KMS-11 (cell line): ENCODE data around the gene SLC2A10.

Experiments used
- H2AFZ ChIP-seq: fragments of 200-600 bp; sonication (generic); 2 replicates; pipeline ENCODE4 v1.6.1; 2016; ENCODE audit warnings: antibody characterized with exemption, mixed run types, low read depth
- H3K27ac ChIP-seq: fragments of 200-600 bp; sonication (generic); 2 replicates; pipeline ENCODE4 v1.6.1; 2016; ENCODE audit warnings: mild to moderate bottlenecking, mixed run types
- H3K27me3 ChIP-seq: fragments of 200-600 bp; sonication (generic); 2 replicates; pipeline ENCODE4 v1.6.1; 2017; ENCODE audit warnings: mild to moderate bottlenecking, low read depth, mixed run types, moderate library complexity; ENCODE audit not compliant: insufficient read depth
- H3K36me3 ChIP-seq: fragments of 200-600 bp; sonication (generic); 2 replicates; pipeline ENCODE4 v1.6.1; 2017; ENCODE audit warnings: mild to moderate bottlenecking, mixed run types; ENCODE audit not compliant: insufficient read depth
- H3K4me1 ChIP-seq: fragments of 200-600 bp; sonication (generic); 2 replicates; pipeline ENCODE4 v1.6.1; 2016; ENCODE audit warnings: mild to moderate bottlenecking, low read depth, mixed run types; ENCODE audit not compliant: poor library complexity, severe bottlenecking
- H3K4me2 ChIP-seq: fragments of 200-600 bp; sonication (generic); 2 replicates; pipeline ENCODE4 v1.7.0; 2016; ENCODE audit warnings: mild to moderate bottlenecking, mixed run types
- H3K4me3 ChIP-seq: fragments of 200-600 bp; sonication (generic); IDR thresholded peaks from 2 replicates; pipeline ENCODE4 v1.6.1; 2017; ENCODE audit warnings: low read depth, low read length, mixed read lengths; ENCODE audit not compliant: insufficient read depth
- H3K79me2 ChIP-seq: fragments of 200-600 bp; sonication (generic); 2 replicates; pipeline ENCODE4 v1.6.1; 2016; ENCODE audit warnings: low read depth, mixed run types; ENCODE audit not compliant: insufficient read depth
- H3K9ac ChIP-seq: fragments of 200-600 bp; sonication (generic); 2 replicates; pipeline ENCODE4 v1.6.1; 2016; ENCODE audit warnings: mild to moderate bottlenecking, mixed run types
- H4K20me1 ChIP-seq: fragments of 200-600 bp; sonication (generic); 2 replicates; pipeline ENCODE4 v1.6.1; 2016; ENCODE audit warnings: mild to moderate bottlenecking, mixed run types; ENCODE audit not compliant: insufficient read depth
- CTCF ChIP-seq: fragments of 200-600 bp; sonication (generic); conservative IDR thresholded peaks from 2 replicates; pipeline ENCODE4 v1.6.1; 2017; ENCODE audit warnings: low read depth, mild to moderate bottlenecking, antibody characterized with exemption, low read length, moderate library complexity, mixed read lengths

The SLC2A10 gene

GRCh38 chr20:46681032-46681854 is 28.2 kb upstream of the SLC2A10 start:
- Histone ChIP-seq H3K9ac (no peak overlapping the region), H3K4me1 (no peaks in the 10 kb centered on the region), H3K4me2 (no peak overlapping the region), H4K20me1 (no peaks in the 10 kb centered on the region), H2AFZ (no peak overlapping the region), H3K36me3 (no peaks in the 10 kb centered on the region; the same call in 1 of the 2 replicates), H3K4me3 (no peak overlapping the region), H3K27ac (no peak overlapping the region), H3K27me3 (no peaks in the 10 kb centered on the region), H3K79me2 (peaks cover 15% of the 10 kb centered on the region; the same call in 1 of the 2 replicates)
- peak; percentile 96 for TF ChIP-seq CTCF

- no peaks in the 10 kb centered on the region; the same call in 1 of the 2 replicates for H3K36me3 ChIP-seq
- no peak overlapping the region for H3K9ac ChIP-seq
- H3K4me3 ChIP-seq: no peak overlapping the region
- H3K79me2 ChIP-seq: peaks cover 25% of the 10 kb centered on the region
- H3K27me3 ChIP-seq: no peaks in the 10 kb centered on the region
- no peak overlapping the region for H3K4me2 ChIP-seq
- TF ChIP-seq CTCF: no peak
- peaks cover 3% of the 10 kb centered on the region for H3K4me1 ChIP-seq
- H2AFZ ChIP-seq: no peak overlapping the region
- H3K27ac ChIP-seq: no peak overlapping the region
- H4K20me1 ChIP-seq: no peaks in the 10 kb centered on the region
Measured at GRCh38 chr20:46682063-46682821, 27.2 kb upstream of the SLC2A10 start.

- no peak overlapping the region for H3K4me3 ChIP-seq
- H3K4me2 ChIP-seq: no peak overlapping the region
- H3K36me3 ChIP-seq: no peaks in the 10 kb centered on the region; the same call in 1 of the 2 replicates
Measured at GRCh38 chr20:46683011-46683667, 26.3 kb upstream of the SLC2A10 start.

GRCh38 chr20:46683668-46683938 is 25.8 kb upstream of the SLC2A10 start:
- Histone ChIP-seq H3K27ac (no peak overlapping the region), H3K36me3 (no peaks in the 10 kb centered on the region; the same call in 1 of the 2 replicates), H3K9ac (no peak overlapping the region), H3K79me2 (peaks cover 39% of the 10 kb centered on the region), H3K4me2 (no peak overlapping the region), H2AFZ (no peak overlapping the region), H3K27me3 (no peaks in the 10 kb centered on the region), H4K20me1 (no peaks in the 10 kb centered on the region), H3K4me3 (no peak overlapping the region), H3K4me1 (peaks cover 13% of the 10 kb centered on the region)
- no peak for TF ChIP-seq CTCF

More at GRCh38 chr20:46683011-46683667, 26.3 kb upstream of the SLC2A10 start:
- TF ChIP-seq CTCF: no peak
- Histone ChIP-seq H3K4me1 (peaks cover 12% of the 10 kb centered on the region), H2AFZ (no peak overlapping the region), H3K27ac (no peak overlapping the region), H3K79me2 (peaks cover 34% of the 10 kb centered on the region), H3K9ac (no peak overlapping the region), H4K20me1 (no peaks in the 10 kb centered on the region), H3K27me3 (no peaks in the 10 kb centered on the region)
